Stimulated activated CD4-positive, alpha-beta T cell treated with anti-CD3 and anti-CD28 coated beads, TNF-alpha, amount 100 ng/mL, for 4 hours (primary cell): ENCODE measurements around the gene BRSK1.
A peak's percentile ranks its signal among the peaks of the same experiment; 100 is the strongest.
"Not testable (repeated sequence)": the region's sequence is repeated elsewhere in the genome, so short reads cannot be mapped to it uniquely, and the experiment has no call there.

Experiments
- DNase-seq, 3 experiments: peaks; one replicate each; pipeline ENCODE4 v3.0.0-alpha.2; 2020; ENCODE audit warnings: low read depth in 3 of 3

The BRSK1 gene

GRCh38 chr19:55328774-55329318, 45.0 kb downstream of the BRSK1 start:
- not testable (repeated sequence) for DNase-seq

- DNase-seq: not testable (repeated sequence)
Measured at GRCh38 chr19:55329791-55330190, 46.0 kb downstream of the BRSK1 start.

- no peak for DNase-seq
Measured at GRCh38 chr19:55333870-55334269, 50.1 kb downstream of the BRSK1 start.

- no peak for DNase-seq
Measured at GRCh38 chr19:55336101-55336500, 52.3 kb downstream of the BRSK1 start.

GRCh38 chr19:55339105-55339888, 55.5 kb downstream of the BRSK1 start, which contains the start of gene KMT5C:
TSS of gene KMT5C (plus strand) at chr19:55339876. CDS start at chr19:55341937, 2,061 bp downstream.
- peak; percentile 100 for DNase-seq

GRCh38 chr19:55339889-55340783, 56.3 kb downstream of the BRSK1 start:
- DNase-seq: no peak

GRCh38 chr19:55340784-55341147, 57.0 kb downstream of the BRSK1 start:
- DNase-seq: no peak

GRCh38 chr19:55341171-55341588, 57.4 kb downstream of the BRSK1 start:
- peak; percentile 20 to 46 (median 38) for DNase-seq

GRCh38 chr19:55341595-55342531, 58.1 kb downstream of the BRSK1 start:
- no peak for DNase-seq

- no peak for DNase-seq
Measured at GRCh38 chr19:55344444-55344843, 60.6 kb downstream of the BRSK1 start.

- no peak for DNase-seq
Measured at GRCh38 chr19:55345101-55345817, 61.5 kb downstream of the BRSK1 start.

GRCh38 chr19:55345818-55346724, 62.3 kb downstream of the BRSK1 start:
- no peak for DNase-seq

GRCh38 chr19:55346725-55347441, 63.1 kb downstream of the BRSK1 start:
- DNase-seq: no peak

- no peak for DNase-seq
Measured at GRCh38 chr19:55347442-55348009, 63.7 kb downstream of the BRSK1 start.

- no peak for DNase-seq
Measured at GRCh38 chr19:55348317-55349034, 64.7 kb downstream of the BRSK1 start.

GRCh38 chr19:55350620-55351315, 67.0 kb downstream of the BRSK1 start:
- no peak for DNase-seq

GRCh38 chr19:55352040-55352439, 68.2 kb downstream of the BRSK1 start:
- no peak for DNase-seq
